Hepatocyte (in vitro differentiated cells): ENCODE data around the gene GJA9. TPM values are rescaled to one million over a fixed set of nuclear protein-coding genes. Genes with fewer than 3 reads are reported as not detected.
A peak's percentile ranks its signal among the peaks of the same experiment; 100 is the strongest.

ENCODE experiments used
- DNase-seq: peaks from one replicate; pipeline ENCODE4 v3.0.0-alpha.2; 2016; ENCODE audit warnings: low spot score
- H2AFZ ChIP-seq: fragments of 200-600 bp; sonication (generic); 2 replicates; pipeline ENCODE4 v1.6.0; 2016; ENCODE audit warnings: antibody characterized with exemption, mild to moderate bottlenecking
- H3K27ac ChIP-seq: fragments of 200-600 bp; sonication (generic); 2 replicates; pipeline ENCODE4 v1.5.1; 2016; ENCODE audit warnings: mild to moderate bottlenecking
- H3K27me3 ChIP-seq: fragments of 200-600 bp; sonication (generic); 2 replicates; pipeline ENCODE4 v1.6.1; 2016
- H3K36me3 ChIP-seq: fragments of 200-600 bp; sonication (generic); replicated peaks from 2 replicates; pipeline ENCODE4 v1.5.1; 2016; ENCODE audit warnings: low read depth; ENCODE audit not compliant: insufficient read depth
- H3K4me1 ChIP-seq: fragments of 200-600 bp; sonication (generic); 2 replicates; pipeline ENCODE4 v1.5.1; 2016; ENCODE audit warnings: mild to moderate bottlenecking, moderate library complexity; ENCODE audit not compliant: insufficient read depth
- H3K4me2 ChIP-seq: fragments of 200-600 bp; sonication (generic); 2 replicates; pipeline ENCODE4 v1.6.0; 2016
- H3K4me3 ChIP-seq: fragments of 200-600 bp; sonication (generic); 2 replicates; pipeline ENCODE4 v1.5.1; 2016; ENCODE audit warnings: mild to moderate bottlenecking
- H3K79me2 ChIP-seq: fragments of 200-600 bp; sonication (generic); 2 replicates; pipeline ENCODE4 v1.6.0; 2017; ENCODE audit warnings: mild to moderate bottlenecking
- H3K9me2 ChIP-seq: fragments of 200-600 bp; sonication (generic); replicated peaks from 2 replicates; pipeline ENCODE4 v1.6.0; 2017; ENCODE audit warnings: mild to moderate bottlenecking; ENCODE audit not compliant: insufficient read depth
- H3K9me3 ChIP-seq: fragments of 200-600 bp; sonication (generic); 2 replicates; pipeline ENCODE4 v1.5.1; 2016; ENCODE audit warnings: low read depth, mild to moderate bottlenecking
- H4K20me1 ChIP-seq: fragments of 200-600 bp; sonication (generic); 2 replicates; pipeline ENCODE4 v1.6.0; 2016; ENCODE audit warnings: mild to moderate bottlenecking; ENCODE audit not compliant: insufficient read depth, poor library complexity, severe bottlenecking
- CTCF ChIP-seq: fragments of 200-600 bp; sonication (generic); IDR thresholded peaks from 2 replicates; pipeline ENCODE4 v1.5.1; 2016; ENCODE audit warnings: antibody characterized with exemption, mild to moderate bottlenecking; ENCODE audit not compliant: poor library complexity
- EZH2 ChIP-seq: fragments of 200-600 bp; sonication (generic); IDR thresholded peaks from 2 replicates; pipeline ENCODE4 v1.6.1; 2016; ENCODE audit warnings: antibody characterized with exemption, mild to moderate bottlenecking, borderline replicate concordance
- EZH2phosphoT487 ChIP-seq: fragments of 200-600 bp; sonication (generic); IDR thresholded peaks from one replicate; pipeline ENCODE4 v1.6.1; 2018; ENCODE audit warnings: antibody characterized with exemption, mild to moderate bottlenecking, low read depth, moderate library complexity; ENCODE audit not compliant: unreplicated experiment, severe bottlenecking
- WGBS: methylation state at CpG from one replicate; pipeline ENCODE4 v1.1.6; 2016; ENCODE audit warnings: low lambda C conversion rate; ENCODE audit errors: missing lambda C conversion rate; 5-methylcytosine and 5-hydroxymethylcytosine counted together
- polyA plus RNA-seq: library from polyadenylated mRNA; unstranded; fragments of >200 nt; fragmentation: Nextera tagmentation; extraction: Ambion mirVana; gene quantifications from 2 replicates; pipeline ENCODE4 v1.2.1, GENCODE V29; 2016
- total RNA-seq: library from RNA; depleted of rRNA; stranded (reverse); fragments of >200 nt; gene quantifications from 2 replicates; pipeline ENCODE4 v1.2.3, GENCODE V29; 2014

GJA9 gene
- total and polyA plus RNA-seq, 2 experiments from 2014 or later = 0.34 TPM; not detected in 1

GRCh38 chr1:38875811-38876210 is 5.6 kb downstream of the GJA9 start:
- H4K20me1 ChIP-seq = no peaks in the 10 kb centered on the region
- H3K27ac ChIP-seq = no peak overlapping the region
- 91% methylated on average over 2 of the region's 2 CpGs for WGBS
- no peaks in the 10 kb centered on the region for H3K9me3 ChIP-seq
- H2AFZ ChIP-seq = no peak overlapping the region
- H3K79me2 ChIP-seq = peaks cover 25% of the 10 kb centered on the region
- DNase-seq = no peak
- no peaks in the 10 kb centered on the region for H3K27me3 ChIP-seq
- no peaks in the 10 kb centered on the region for H3K36me3 ChIP-seq
- H3K4me1 ChIP-seq = peaks cover 12% of the 10 kb centered on the region
- no peaks in the 10 kb centered on the region for H3K9me2 ChIP-seq
- H3K4me2 ChIP-seq = no peak overlapping the region
- no peak for TF ChIP-seq EZH2phosphoT487
- TF ChIP-seq CTCF = no peak
- no peak for TF ChIP-seq EZH2
- no peak overlapping the region for H3K4me3 ChIP-seq

GRCh38 chr1:38873027-38873969 is 8.1 kb downstream of the GJA9 start, which contains the start of gene MYCBP:
MYCBP (minus strand) TSS chr1:38873348; CDS start chr1:38873305, 43 bp downstream.
- Histone ChIP-seq H3K27ac (peak within 1 kb of the TSS; percentile 13), H2AFZ (peak within 1 kb of the TSS; percentile 82), H3K4me2 (peak within 1 kb of the TSS; percentile 98), H4K20me1 (no peaks in the 10 kb centered on the region), H3K27me3 (no peaks in the 10 kb centered on the region), H3K4me1 (peaks cover 12% of the 10 kb centered on the region), H3K9me3 (no peaks in the 10 kb centered on the region), H3K79me2 (peaks cover 40% of the 10 kb centered on the region), H3K4me3 (peak within 1 kb of the TSS; percentile 72), H3K9me2 (no peaks in the 10 kb centered on the region), H3K36me3 (no peaks in the 10 kb centered on the region)
- peak; percentile 96 for DNase-seq
- WGBS = under 1% methylated on average over 69 of the region's 69 CpGs
- no peak for TF ChIP-seq EZH2
- TF ChIP-seq CTCF = no peak
- no peak for TF ChIP-seq EZH2phosphoT487

- no peaks in the 10 kb centered on the region for H3K36me3 ChIP-seq
- 7% methylated on average over 19 of the region's 25 CpGs for WGBS
- H3K4me1 ChIP-seq = peaks cover 12% of the 10 kb centered on the region
- H3K4me2 ChIP-seq = peak overlapping the region; percentile 98
- no peaks in the 10 kb centered on the region for H3K27me3 ChIP-seq
- H2AFZ ChIP-seq = peak overlapping the region; percentile 67
- peaks cover 48% of the 10 kb centered on the region for H3K79me2 ChIP-seq
- H4K20me1 ChIP-seq = no peaks in the 10 kb centered on the region
- H3K9me2 ChIP-seq = no peaks in the 10 kb centered on the region
- peak overlapping the region; percentile 2 for H3K27ac ChIP-seq
- H3K4me3 ChIP-seq = peak overlapping the region; percentile 72
- H3K9me3 ChIP-seq = no peaks in the 10 kb centered on the region
- peak; percentile 28 for DNase-seq
- TF ChIP-seq EZH2 = no peak
Measured at GRCh38 chr1:38872401-38873026, 8.9 kb downstream of the GJA9 start.

GRCh38 chr1:38870996-38871395 is 10.4 kb downstream of the GJA9 start:
- no peak overlapping the region for H3K4me3 ChIP-seq
- H3K4me2 ChIP-seq = no peak overlapping the region
- H2AFZ ChIP-seq = no peak overlapping the region
- no peaks in the 10 kb centered on the region for H3K36me3 ChIP-seq
- peaks cover 60% of the 10 kb centered on the region for H3K79me2 ChIP-seq
- H3K4me1 ChIP-seq = peaks cover 12% of the 10 kb centered on the region
- TF ChIP-seq CTCF (no peak), EZH2 (no peak), EZH2phosphoT487 (no peak)
- DNase-seq = no peak
- H4K20me1 ChIP-seq = peaks cover 8% of the 10 kb centered on the region
- no peak overlapping the region for H3K27ac ChIP-seq
- no peaks in the 10 kb centered on the region for H3K27me3 ChIP-seq
- 97% methylated on average over 8 of the region's 8 CpGs for WGBS
- H3K9me3 ChIP-seq = no peaks in the 10 kb centered on the region
- H3K9me2 ChIP-seq = no peaks in the 10 kb centered on the region
